ENCODE measurements around the gene TCEA3.

TCEA3 gene

GRCh38 chr1:23449958-23450357 is 25.4 kb upstream of the TCEA3 start:
- TF ChIP-seq CTCF (IDR thresholded peaks at IDR 0.05; ENCODE audit: low read depth, low read length, poor library complexity, severe bottlenecking) (no peak), EZH2phosphoT487 (IDR thresholded peaks at IDR 0.05; ENCODE audit: borderline replicate concordance, low read length) (no peak)
- no peak overlapping the region for H3K4me2 ChIP-seq (ENCODE audit: low read length)
- H3K36me3 ChIP-seq (ENCODE audit: control insufficient read depth, low read length) = peaks cover 5% of the 10 kb centered on the region; the same call in 1 of the 2 replicates
- H3F3A ChIP-seq (ENCODE audit: control insufficient read depth, insufficient read depth) = no peaks in the 10 kb centered on the region
- no peaks in the 10 kb centered on the region for H3K27me3 ChIP-seq (ENCODE audit: control insufficient read depth, low read length)
- no peaks in the 10 kb centered on the region for H3K9me2 ChIP-seq (replicated peaks; ENCODE audit: control insufficient read depth, low read length)
- H4K20me1 ChIP-seq (ENCODE audit: control insufficient read depth, insufficient read depth, low read depth, low read length) = no peaks in the 10 kb centered on the region
- H3K4me1 ChIP-seq (ENCODE audit: control insufficient read depth, low read length) = no peaks in the 10 kb centered on the region
- no peak overlapping the region for H3K4me3 ChIP-seq (ENCODE audit: low read length)
- no peaks in the 10 kb centered on the region for H3K79me2 ChIP-seq (ENCODE audit: control insufficient read depth, low read length)
- H3K27ac ChIP-seq (ENCODE audit: low read depth, low read length) = no peak overlapping the region
- no peaks in the 10 kb centered on the region for H3K9me3 ChIP-seq (ENCODE audit: control insufficient read depth, insufficient read depth, low read length)

- H3K4me3 ChIP-seq (ENCODE audit: low read length) = no peak overlapping the region
- H3K4me2 ChIP-seq (ENCODE audit: low read length) = no peak overlapping the region
- H3K9me2 ChIP-seq (replicated peaks; ENCODE audit: control insufficient read depth, low read length) = no peaks in the 10 kb centered on the region
- peaks cover 5% of the 10 kb centered on the region; the same call in 1 of the 2 replicates for H3K36me3 ChIP-seq (ENCODE audit: control insufficient read depth, low read length)
- no peaks in the 10 kb centered on the region for H3K4me1 ChIP-seq (ENCODE audit: control insufficient read depth, low read length)
- no peaks in the 10 kb centered on the region for H3K9me3 ChIP-seq (ENCODE audit: control insufficient read depth, insufficient read depth, low read length)
- H3K27me3 ChIP-seq (ENCODE audit: control insufficient read depth, low read length) = no peaks in the 10 kb centered on the region
- H3F3A ChIP-seq (ENCODE audit: control insufficient read depth, insufficient read depth) = no peaks in the 10 kb centered on the region
- no peaks in the 10 kb centered on the region for H4K20me1 ChIP-seq (ENCODE audit: control insufficient read depth, insufficient read depth, low read depth, low read length)
- no peak for TF ChIP-seq CTCF (IDR thresholded peaks at IDR 0.05; ENCODE audit: low read depth, low read length, poor library complexity, severe bottlenecking)
- no peak for TF ChIP-seq EZH2phosphoT487 (IDR thresholded peaks at IDR 0.05; ENCODE audit: borderline replicate concordance, low read length)
- H3K79me2 ChIP-seq (ENCODE audit: control insufficient read depth, low read length) = no peaks in the 10 kb centered on the region
- no peak overlapping the region for H3K27ac ChIP-seq (ENCODE audit: low read depth, low read length)
Measured at GRCh38 chr1:23449306-23449705, 24.8 kb upstream of the TCEA3 start.

- Histone ChIP-seq H3K27ac (ENCODE audit: low read depth, low read length) (no peak overlapping the region), H3F3A (ENCODE audit: control insufficient read depth, insufficient read depth) (no peaks in the 10 kb centered on the region), H3K4me2 (ENCODE audit: low read length) (no peak overlapping the region), H3K4me3 (ENCODE audit: low read length) (no peak overlapping the region), H3K4me1 (ENCODE audit: control insufficient read depth, low read length) (no peaks in the 10 kb centered on the region), H4K20me1 (ENCODE audit: control insufficient read depth, insufficient read depth, low read depth, low read length) (no peaks in the 10 kb centered on the region), H3K27me3 (ENCODE audit: control insufficient read depth, low read length) (no peaks in the 10 kb centered on the region), H3K9me2 (replicated peaks; ENCODE audit: control insufficient read depth, low read length) (no peaks in the 10 kb centered on the region), H3K36me3 (ENCODE audit: control insufficient read depth, low read length) (peaks cover 5% of the 10 kb centered on the region; the same call in 1 of the 2 replicates), H3K9me3 (ENCODE audit: control insufficient read depth, insufficient read depth, low read length) (no peaks in the 10 kb centered on the region), H3K79me2 (ENCODE audit: control insufficient read depth, low read length) (no peaks in the 10 kb centered on the region)
- TF ChIP-seq EZH2phosphoT487 (IDR thresholded peaks at IDR 0.05; ENCODE audit: borderline replicate concordance, low read length) (no peak), CTCF (IDR thresholded peaks at IDR 0.05; ENCODE audit: low read depth, low read length, poor library complexity, severe bottlenecking) (no peak)
Measured at GRCh38 chr1:23448846-23449245, 24.3 kb upstream of the TCEA3 start.

Data from DOHH2 (cell line).